ENCODE results near the gene BASP1.
A peak's percentile ranks its signal among the peaks of the same experiment; 100 is the strongest.

DNA sequence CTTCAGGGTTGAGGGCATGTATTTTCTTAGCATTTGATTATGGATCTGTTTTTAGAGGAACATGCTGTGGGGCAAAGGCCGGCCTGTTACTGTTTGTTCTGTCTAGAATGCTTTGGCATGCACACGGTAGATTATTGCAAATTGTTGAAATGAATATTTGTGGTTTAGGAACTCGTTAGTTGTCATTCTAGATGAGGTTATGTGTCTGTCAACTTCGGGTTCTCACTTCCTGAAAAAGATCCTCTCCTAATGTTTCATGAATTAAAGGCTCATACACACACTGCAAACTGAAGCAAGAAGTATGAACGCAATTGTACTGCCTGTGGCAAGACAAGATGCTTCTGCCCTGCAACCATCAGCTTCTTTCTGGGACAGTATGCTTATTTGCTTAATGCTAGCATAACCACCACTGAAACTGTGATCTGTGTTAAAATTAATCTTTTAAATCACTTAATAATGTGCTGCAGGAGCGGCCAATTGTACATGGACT, 99.6 kb downstream of the BASP1 start:
- TF ChIP-seq CTCF (IDR thresholded peaks at IDR 0.05; ENCODE audit: low read depth, low read length) (no peak), MAX (IDR thresholded peaks at IDR 0.05; ENCODE audit: low read depth, low read length) (no peak), POLR2A (IDR thresholded peaks at IDR 0.05; ENCODE audit: extremely low read depth, insufficient read length) (no peak), MYC (IDR thresholded peaks at IDR 0.05; ENCODE audit: low read depth, low read length) (peak; percentile 14)
